HepG2 (cell line): ENCODE results near the gene SHISA6. TPM values are rescaled to one million over a fixed set of nuclear protein-coding genes. Genes with fewer than 3 reads are reported as not detected.

Source experiments
- ATAC-seq: fragments of 200-7000 bp; cut with Tn5 transposase; 3 replicates; pipeline ENCODE4 v1.9.1; 2020; ENCODE audit warnings: mild to moderate bottlenecking, moderate library complexity
- BruUV-seq: library from RNA; stranded (reverse); fragments of 400-500 nt; replicated peaks from 2 replicates; lab custom pipeline; 2021; lab: Mats Ljungman, UMichigan
- CTCF ChIA-PET: fragments of 300-600 bp; formaldehyde crosslinking; extraction: SDS; loops from one replicate; lab custom pipeline; 2021; ENCODE audit warnings: low total read pairs, inconsistent platforms, low intra/inter-chr PET ratio; lab: Yijun Ruan, JAX
- POLR2A ChIA-PET: fragments of 350-600 bp; sonication (Branson Sonifier 250); formaldehyde crosslinking; loops from one replicate; lab custom pipeline; 2020; ENCODE audit warnings: antibody characterized with exemption, inconsistent platforms; lab: Yijun Ruan, JAX
- DNase-seq: peaks from one replicate; pipeline ENCODE4 v3.0.0-alpha.2; 2015; ENCODE audit warnings: low spot score
- FAIRE-seq: peaks from 3 replicates; lab custom pipeline; 2011; peaks lifted over from hg19 to GRCh38; lab: Jason Lieb, UNC
- H2AFZ ChIP-seq: one replicate; pipeline ENCODE4 v1.6.1; 2011; ENCODE audit warnings: low read length, inconsistent platforms
- H3K27ac ChIP-seq: fragments of 300-600 bp; 3 replicates; pipeline ENCODE4 v1.8.0; 2011; ENCODE audit warnings: mixed run types, mild to moderate bottlenecking, mixed read lengths, low read length, inconsistent platforms; ENCODE audit not compliant: insufficient read depth; ENCODE audit errors: extremely low read length
- H3K27me3 ChIP-seq, 2 experiments: fragments of 200-600 bp in 1 of 2; 2 replicates in 1 of 2; 3 replicates in 1 of 2; pipeline versions ENCODE4 v1.6.0 to v1.8.0; 2011; ENCODE audit warnings: low read length in 2 of 2, mild to moderate bottlenecking in 2 of 2, moderate library complexity in 2 of 2, inconsistent platforms in 1 of 2; ENCODE audit not compliant: insufficient read depth in 2 of 2, control insufficient read depth in 1 of 2
- H3K36me3 ChIP-seq, 2 experiments: fragments of 200-600 bp in 1 of 2; replicated peaks in 1 of 2; 2 replicates in 1 of 2; 3 replicates in 1 of 2; pipeline versions ENCODE4 v1.5.1 to v1.8.0; 2011; ENCODE audit warnings: low read length in 2 of 2, inconsistent platforms in 1 of 2; ENCODE audit not compliant: insufficient read depth in 2 of 2, control insufficient read depth in 1 of 2
- H3K4me1 ChIP-seq: 2 replicates; pipeline ENCODE4 v1.5.1; 2012; ENCODE audit warnings: low read length, inconsistent platforms; ENCODE audit not compliant: insufficient read depth
- H3K4me2 ChIP-seq: 2 replicates; pipeline ENCODE4 v1.6.0; 2011; ENCODE audit warnings: low read depth, low read length, inconsistent platforms
- H3K4me3 ChIP-seq, 3 experiments: fragments of 200-600 bp in 1 of 3; sonication (generic), shearing (Covaris generic) in 1 of 3; replicated peaks in 1 of 3; 2 replicates each; pipeline ENCODE4 v1.5.1; 2011 to 2016; ENCODE audit warnings: low read length in 3 of 3, inconsistent platforms in 2 of 3, low read depth in 2 of 3, mild to moderate bottlenecking in 2 of 3, control low read depth in 1 of 3, mixed read lengths in 1 of 3; ENCODE audit not compliant: insufficient read depth in 1 of 3
- H3K79me2 ChIP-seq: one replicate; pipeline ENCODE4 v1.6.1; 2011; ENCODE audit warnings: low read length, inconsistent platforms; ENCODE audit not compliant: insufficient read depth
- H3K9ac ChIP-seq: 2 replicates; pipeline ENCODE4 v1.6.0; 2011; ENCODE audit warnings: mild to moderate bottlenecking, low read depth, low read length, inconsistent platforms; ENCODE audit not compliant: insufficient read depth
- H3K9me3 ChIP-seq: 2 replicates; pipeline ENCODE4 v1.5.1; 2012; ENCODE audit warnings: mild to moderate bottlenecking, low read length
- H4K20me1 ChIP-seq: 2 replicates; pipeline ENCODE4 v1.6.0; 2011; ENCODE audit warnings: inconsistent platforms, mild to moderate bottlenecking, low read length, moderate library complexity; ENCODE audit not compliant: insufficient read depth
- ARHGAP35 ChIP-seq: sonication (generic); formaldehyde crosslinking; IDR thresholded peaks from 2 replicates; pipeline ENCODE4 v1.9.0; 2022; ENCODE audit warnings: mild to moderate bottlenecking, inconsistent platforms, moderate library complexity, missing genetic modification reagents, borderline replicate concordance
- FOSL1 ChIP-seq: sonication (generic); formaldehyde crosslinking; IDR thresholded peaks from 2 replicates; pipeline ENCODE4 v1.9.0; 2021; ENCODE audit warnings: missing genetic modification reagents, borderline replicate concordance
- FOXM1 ChIP-seq: sonication (generic); formaldehyde crosslinking; IDR thresholded peaks from 2 replicates; pipeline ENCODE4 v1.5.0; 2020; ENCODE audit warnings: missing genetic modification reagents
- HOXA5 ChIP-seq: sonication (generic); formaldehyde crosslinking; IDR thresholded peaks from 2 replicates; pipeline ENCODE4 v1.4.0; 2020; ENCODE audit warnings: missing genetic modification reagents
- KLF11 ChIP-seq: IDR thresholded peaks from 2 replicates; pipeline ENCODE4 v1.6.1; 2016; ENCODE audit warnings: missing compliant biosample characterization
- RARA ChIP-seq: IDR thresholded peaks from 2 replicates; pipeline ENCODE4 v1.6.1; 2016; ENCODE audit warnings: missing genetic modification reagents, missing compliant biosample characterization
- RFXAP ChIP-seq: sonication (generic); formaldehyde crosslinking; IDR thresholded peaks from 2 replicates; pipeline ENCODE4 v1.4.0; 2020; ENCODE audit warnings: missing genetic modification reagents, borderline replicate concordance
- SP2 ChIP-seq: sonication (generic); formaldehyde crosslinking; IDR thresholded peaks from 2 replicates; pipeline ENCODE4 v1.5.1; 2020; ENCODE audit warnings: mild to moderate bottlenecking, missing genetic modification reagents
- ZC3H4 ChIP-seq: sonication (generic); formaldehyde crosslinking; IDR thresholded peaks from 2 replicates; pipeline ENCODE4 v1.4.0; 2020; ENCODE audit warnings: missing genetic modification reagents, borderline replicate concordance
- ZMAT5 ChIP-seq: sonication (generic); formaldehyde crosslinking; IDR thresholded peaks from 2 replicates; pipeline ENCODE4 v1.5.0; 2020; ENCODE audit warnings: mild to moderate bottlenecking, low read depth, missing genetic modification reagents, borderline replicate concordance
- ZNF33B ChIP-seq: sonication (generic); formaldehyde crosslinking; IDR thresholded peaks from 2 replicates; pipeline ENCODE4 v1.5.1; 2020; ENCODE audit warnings: mild to moderate bottlenecking, missing genetic modification reagents
- ZNF782 ChIP-seq: sonication (generic); formaldehyde crosslinking; IDR thresholded peaks from 2 replicates; pipeline ENCODE4 v1.4.0; 2020; ENCODE audit warnings: missing genetic modification reagents, mild to moderate bottlenecking, borderline replicate concordance
- ZNF850 ChIP-seq: sonication (generic); formaldehyde crosslinking; conservative IDR thresholded peaks from 2 replicates; pipeline ENCODE4 v1.9.0; 2021; ENCODE audit warnings: mild to moderate bottlenecking, missing genetic modification reagents
- ZSCAN12 ChIP-seq: sonication (generic); formaldehyde crosslinking; IDR thresholded peaks from 2 replicates; pipeline ENCODE4 v1.9.0; 2021; ENCODE audit warnings: mild to moderate bottlenecking, missing genetic modification reagents
- WGBS: methylation state at CpG from one replicate; pipeline ENCODE4 v1.1.6; 2017; ENCODE audit warnings: low lambda C conversion rate; 5-methylcytosine and 5-hydroxymethylcytosine counted together
- in situ Hi-C: cut with HindIII; loops from 2 replicates; pipeline ENCODE4 v1.10.0; 2017; ENCODE audit warnings: low pct_unique_long_range_greater_than_20kb; ENCODE audit not compliant: extremely low pct_ligation_motif_present
- intact Hi-C: fragments of 100-400 bp; cut with micrococcal nuclease; formaldehyde crosslinking; loops from one replicate; pipeline ENCODE4 v1.10.0; 2022; ENCODE audit not compliant: unreplicated experiment
- polyA plus RNA-seq, 8 experiments: library from polyadenylated mRNA; depleted of rRNA in 3 of 8; stranded (reverse) in 7 of 8; unstranded in 1 of 8; fragments of >200 nt; fragmentation: Illumina TruSeq in 4 of 8; extraction: Trizol in 4 of 8; gene quantifications; 2 replicates each; pipeline versions ENCODE4 v1.2.1 to v1.2.3, GENCODE V29; 2011 to 2016; ENCODE audit warnings: low read depth in 4 of 8, missing spikeins in 1 of 8, mixed read lengths in 1 of 8; ENCODE audit not compliant: insufficient read depth in 1 of 8
- total RNA-seq, 5 experiments: library from RNA; depleted of rRNA; stranded (reverse); fragments of >200 nt; fragmentation: Illumina TruSeq; extraction: Trizol; gene quantifications; 2 replicates each; pipeline ENCODE4 v1.2.3, GENCODE V29; 2016; ENCODE audit warnings: low read depth in 1 of 5
- TF ChIP-seq, protein P1 (sequence below): sonication (generic); formaldehyde crosslinking; IDR thresholded peaks from 2 replicates; pipeline ENCODE4 v1.5.0; 2020; ENCODE audit warnings: missing genetic modification reagents
- TF ChIP-seq, protein P2 (sequence below): sonication (generic); formaldehyde crosslinking; IDR thresholded peaks from 2 replicates; pipeline ENCODE4 v1.4.0; 2020; ENCODE audit warnings: mild to moderate bottlenecking, missing genetic modification reagents
- TF ChIP-seq, protein P3 (sequence below): sonication (generic); formaldehyde crosslinking; IDR thresholded peaks from 2 replicates; pipeline ENCODE4 v1.5.0; 2020; ENCODE audit warnings: missing genetic modification reagents, mild to moderate bottlenecking, borderline replicate concordance

The SHISA6 gene
- total and polyA plus RNA-seq, 2 of the 13 experiments (the other 11 are each of a cell fraction or from before 2014, with no cell fraction given) = not detected

DNA sequence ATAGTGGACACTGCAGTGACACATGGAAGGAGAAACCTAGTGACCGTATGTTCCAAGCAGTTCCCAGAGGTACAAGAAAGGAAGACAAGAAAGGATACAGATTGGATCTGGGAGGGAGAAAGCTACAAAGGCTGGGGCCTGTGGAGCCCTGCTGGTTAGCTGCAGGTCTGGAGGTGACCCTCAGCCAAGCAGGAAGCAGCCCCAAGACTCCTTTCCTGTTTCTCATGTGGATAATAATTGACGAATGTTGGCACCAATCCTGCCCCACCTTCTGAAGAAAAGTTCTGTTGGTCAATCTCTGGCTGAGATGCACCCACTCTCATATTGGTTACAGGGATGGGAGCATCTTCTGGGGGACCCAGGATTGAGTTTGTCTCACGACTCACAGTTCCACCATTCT is 99.8 kb downstream of the SHISA6 start:
- Histone ChIP-seq H3K9me3 (no peaks in the 10 kb centered on the region), H4K20me1 (no peaks in the 10 kb centered on the region), H2AFZ (no peak overlapping the region), H3K36me3 (no peaks in the 10 kb centered on the region), H3K4me1 (no peaks in the 10 kb centered on the region), H3K27me3 (peaks cover 0 to 3% of the 10 kb centered on the region in 2 experiments; a peak in 2 of 5 replicates), H3K79me2 (no peaks in the 10 kb centered on the region), H3K4me3 (no peak overlapping the region), H3K27ac (no peak overlapping the region), H3K9ac (no peak overlapping the region), H3K4me2 (no peak overlapping the region)
- ChIA-PET CTCF (no interaction called here), POLR2A (no interaction called here)
- ATAC-seq (no peak), FAIRE-seq (no peak), DNase-seq (no peak)
- intact Hi-C loops (no loop called here), in situ Hi-C loops (no loop called here)
- BruUV-seq = no TSS peak
- WGBS = 10% methylated on average over 3 of the region's 3 CpGs
- TF ChIP-seq, protein P1, sequence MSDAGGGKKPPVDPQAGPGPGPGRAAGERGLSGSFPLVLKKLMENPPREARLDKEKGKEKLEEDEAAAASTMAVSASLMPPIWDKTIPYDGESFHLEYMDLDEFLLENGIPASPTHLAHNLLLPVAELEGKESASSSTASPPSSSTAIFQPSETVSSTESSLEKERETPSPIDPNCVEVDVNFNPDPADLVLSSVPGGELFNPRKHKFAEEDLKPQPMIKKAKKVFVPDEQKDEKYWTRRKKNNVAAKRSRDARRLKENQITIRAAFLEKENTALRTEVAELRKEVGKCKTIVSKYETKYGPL = no peak
- TF ChIP-seq FOXM1 (no peak), ZMAT5 (CRISPR knock-in tag) (no peak), ZC3H4 (CRISPR knock-in tag) (no peak), ZNF782 (no peak), RARA (no peak), ZNF33B (CRISPR knock-in tag) (no peak), ZNF850 (no peak), RFXAP (CRISPR knock-in tag) (no peak), HOXA5 (no peak), FOSL1 (CRISPR knock-in tag) (no peak), SP2 (no peak), KLF11 (CRISPR knock-in tag) (no peak), ZSCAN12 (CRISPR knock-in tag) (no peak), ARHGAP35 (CRISPR knock-in tag) (no peak)
- TF ChIP-seq, protein P2, sequence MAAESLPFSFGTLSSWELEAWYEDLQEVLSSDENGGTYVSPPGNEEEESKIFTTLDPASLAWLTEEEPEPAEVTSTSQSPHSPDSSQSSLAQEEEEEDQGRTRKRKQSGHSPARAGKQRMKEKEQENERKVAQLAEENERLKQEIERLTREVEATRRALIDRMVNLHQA = no peak
- TF ChIP-seq, protein P3, sequence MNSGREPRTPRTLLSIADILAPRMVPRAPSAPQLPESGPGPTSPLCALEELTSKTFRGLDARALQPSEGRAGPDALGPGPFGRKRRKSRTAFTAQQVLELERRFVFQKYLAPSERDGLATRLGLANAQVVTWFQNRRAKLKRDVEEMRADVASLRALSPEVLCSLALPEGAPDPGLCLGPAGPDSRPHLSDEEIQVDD = no peak
